Measurements from ENCODE around the gene MRPL21. TPM values are rescaled to one million over a fixed set of nuclear protein-coding genes. Genes with fewer than 3 reads are reported as not detected.

The MRPL21 gene
- total RNA-seq, 1 experiment from 2014 or later, result 96.5 TPM

- Mint-ChIP-seq H3K27ac (ENCODE audit: low read depth, unreplicated experiment) (no peak overlapping the region), H3K9me3 (ENCODE audit: unreplicated experiment) (peaks cover 9% of the 10 kb centered on the region), H3K4me1 (ENCODE audit: insufficient read depth, unreplicated experiment) (no peaks in the 10 kb centered on the region), H3K4me3 (ENCODE audit: unreplicated experiment) (no peak overlapping the region), H3K36me3 (ENCODE audit: insufficient read depth, unreplicated experiment) (peaks cover 72% of the 10 kb centered on the region), H3K27me3 (ENCODE audit: insufficient read depth, unreplicated experiment) (no peaks in the 10 kb centered on the region)
- no peak for DNase-seq (ENCODE audit: unreplicated experiment)
- TF ChIP-seq, protein P1, sequence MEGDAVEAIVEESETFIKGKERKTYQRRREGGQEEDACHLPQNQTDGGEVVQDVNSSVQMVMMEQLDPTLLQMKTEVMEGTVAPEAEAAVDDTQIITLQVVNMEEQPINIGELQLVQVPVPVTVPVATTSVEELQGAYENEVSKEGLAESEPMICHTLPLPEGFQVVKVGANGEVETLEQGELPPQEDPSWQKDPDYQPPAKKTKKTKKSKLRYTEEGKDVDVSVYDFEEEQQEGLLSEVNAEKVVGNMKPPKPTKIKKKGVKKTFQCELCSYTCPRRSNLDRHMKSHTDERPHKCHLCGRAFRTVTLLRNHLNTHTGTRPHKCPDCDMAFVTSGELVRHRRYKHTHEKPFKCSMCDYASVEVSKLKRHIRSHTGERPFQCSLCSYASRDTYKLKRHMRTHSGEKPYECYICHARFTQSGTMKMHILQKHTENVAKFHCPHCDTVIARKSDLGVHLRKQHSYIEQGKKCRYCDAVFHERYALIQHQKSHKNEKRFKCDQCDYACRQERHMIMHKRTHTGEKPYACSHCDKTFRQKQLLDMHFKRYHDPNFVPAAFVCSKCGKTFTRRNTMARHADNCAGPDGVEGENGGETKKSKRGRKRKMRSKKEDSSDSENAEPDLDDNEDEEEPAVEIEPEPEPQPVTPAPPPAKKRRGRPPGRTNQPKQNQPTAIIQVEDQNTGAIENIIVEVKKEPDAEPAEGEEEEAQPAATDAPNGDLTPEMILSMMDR (IDR thresholded peaks at IDR 0.05; ENCODE audit: unreplicated experiment), result no peak
- POLR2A ChIA-PET, result no interaction called here
- BruUV-seq (replicated peaks), result no TSS peak
- CTCF ChIA-PET, result no interaction called here
- intact Hi-C loops (cut with micrococcal nuclease), result no loop called here
These were observed 25.5 kb upstream of the MRPL21 start for GRCh38 chr11:68929135-68929534.

DNA sequence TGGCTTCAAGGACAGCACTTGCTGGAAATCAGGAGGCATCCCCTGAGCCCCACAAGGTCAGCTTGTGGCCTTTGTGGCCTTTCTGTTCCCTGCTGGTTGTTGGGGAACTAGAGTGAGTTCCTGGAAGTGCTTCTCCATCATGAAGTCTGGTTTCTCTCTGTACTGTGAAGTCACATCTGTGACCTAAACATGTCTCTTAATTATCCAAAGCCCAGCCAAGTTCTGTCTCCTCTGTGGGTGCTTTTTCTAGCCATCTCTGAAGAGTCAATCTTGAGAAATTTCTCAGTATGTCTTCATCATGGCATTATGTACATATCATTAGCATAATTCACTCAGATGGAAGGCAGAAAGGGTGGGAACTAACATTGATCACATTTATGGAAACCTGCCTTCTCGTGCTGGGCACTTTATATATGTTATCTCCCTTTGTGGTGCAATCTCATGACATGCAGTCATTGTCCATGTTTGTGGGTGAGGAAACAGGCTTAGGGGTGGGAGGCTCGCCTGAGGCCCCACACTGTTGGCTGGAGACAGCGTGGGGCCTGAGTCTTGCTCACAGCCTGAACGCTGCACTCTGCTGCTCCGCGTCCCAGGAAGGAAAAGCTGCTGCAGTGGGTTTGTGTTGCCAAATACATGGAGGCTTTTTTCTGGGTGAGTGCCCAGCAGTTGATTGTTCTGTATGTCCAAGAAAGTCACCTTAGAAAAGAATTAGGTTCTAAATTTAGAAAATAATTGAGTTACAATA lies 24.7 kb upstream of the MRPL21 start:
- Mint-ChIP-seq H3K4me3 (ENCODE audit: unreplicated experiment) (no peak overlapping the region), H3K27ac (ENCODE audit: low read depth, unreplicated experiment) (no peak overlapping the region), H3K9me3 (ENCODE audit: unreplicated experiment) (peaks cover 9% of the 10 kb centered on the region), H3K36me3 (ENCODE audit: insufficient read depth, unreplicated experiment) (peaks cover 72% of the 10 kb centered on the region), H3K27me3 (ENCODE audit: insufficient read depth, unreplicated experiment) (no peaks in the 10 kb centered on the region), H3K4me1 (ENCODE audit: insufficient read depth, unreplicated experiment) (no peaks in the 10 kb centered on the region)
- intact Hi-C loops (cut with micrococcal nuclease), result no loop called here
- no TSS peak for BruUV-seq (replicated peaks)
- ChIA-PET CTCF (no interaction called here), POLR2A (interaction anchor here (1.8 kb wide), 1 partner anchor 16 kb away, joined by 4 read pairs; no protein-coding TSS in a partner anchor)
- TF ChIP-seq, protein P1 (IDR thresholded peaks at IDR 0.05; ENCODE audit: unreplicated experiment), result no peak
- DNase-seq (ENCODE audit: unreplicated experiment), result no peak

GRCh38 chr11:68927280-68928135 lies 23.9 kb upstream of the MRPL21 start:
- no peaks in the 10 kb centered on the region for H3K27me3 Mint-ChIP-seq (ENCODE audit: insufficient read depth, unreplicated experiment)
- H3K9me3 Mint-ChIP-seq (ENCODE audit: unreplicated experiment), result peaks cover 9% of the 10 kb centered on the region
- BruUV-seq (replicated peaks), result no TSS peak
- TF ChIP-seq, protein P1 (IDR thresholded peaks at IDR 0.05; ENCODE audit: unreplicated experiment), result no peak
- intact Hi-C loops (cut with micrococcal nuclease), result no loop called here
- H3K27ac Mint-ChIP-seq (ENCODE audit: low read depth, unreplicated experiment), result no peak overlapping the region
- DNase-seq (ENCODE audit: unreplicated experiment), result no peak
- H3K4me3 Mint-ChIP-seq (ENCODE audit: unreplicated experiment), result no peak overlapping the region
- H3K4me1 Mint-ChIP-seq (ENCODE audit: insufficient read depth, unreplicated experiment), result no peaks in the 10 kb centered on the region
- peaks cover 69% of the 10 kb centered on the region for H3K36me3 Mint-ChIP-seq (ENCODE audit: insufficient read depth, unreplicated experiment)
- POLR2A ChIA-PET, result interaction anchor here (1.8 kb wide), 1 partner anchor 17 kb away, joined by 4 read pairs; no protein-coding TSS in a partner anchor
- CTCF ChIA-PET, result no interaction called here

DNA sequence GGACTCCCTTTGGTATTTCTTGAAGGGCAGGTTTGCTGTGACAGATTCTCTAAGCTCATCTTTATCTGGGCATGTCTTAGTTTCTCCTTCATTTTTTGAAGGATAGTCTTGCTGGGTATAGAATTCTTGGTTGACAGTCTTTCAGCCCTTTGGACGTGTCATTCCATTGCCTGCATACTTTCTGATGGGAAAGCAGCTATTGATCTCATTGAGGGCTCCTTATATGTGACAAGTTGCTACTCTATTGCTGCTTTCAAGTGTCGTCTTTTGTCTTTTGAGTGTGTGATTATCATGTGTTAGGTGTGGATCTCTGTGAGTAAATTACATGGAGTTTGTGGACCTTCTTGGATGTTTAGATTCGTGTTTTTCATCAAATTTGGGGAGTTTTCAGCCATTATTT lies 22.0 kb upstream of the MRPL21 start:
- ChIA-PET CTCF (no interaction called here), POLR2A (interaction anchor here (0.7 kb wide), 3 partner anchors 8 to 1435 kb away, joined by 3 read pairs; no protein-coding TSS in a partner anchor)
- Mint-ChIP-seq H3K36me3 (ENCODE audit: insufficient read depth, unreplicated experiment) (peaks cover 83% of the 10 kb centered on the region), H3K9me3 (ENCODE audit: unreplicated experiment) (peaks cover 9% of the 10 kb centered on the region), H3K27me3 (ENCODE audit: insufficient read depth, unreplicated experiment) (no peaks in the 10 kb centered on the region), H3K27ac (ENCODE audit: low read depth, unreplicated experiment) (no peak overlapping the region), H3K4me1 (ENCODE audit: insufficient read depth, unreplicated experiment) (no peaks in the 10 kb centered on the region), H3K4me3 (ENCODE audit: unreplicated experiment) (no peak overlapping the region)
- TF ChIP-seq, protein P1 (IDR thresholded peaks at IDR 0.05; ENCODE audit: unreplicated experiment), result no peak
- intact Hi-C loops (cut with micrococcal nuclease), result no loop called here
- DNase-seq (ENCODE audit: unreplicated experiment), result no peak
- BruUV-seq (replicated peaks), result no TSS peak
